Tongue (tissue), 2 donors: ENCODE data around the gene FASTKD2. TPM values are rescaled to one million over a fixed set of nuclear protein-coding genes. Genes with fewer than 3 reads are reported as not detected.
A peak's percentile ranks its signal among the peaks of the same experiment; 100 is the strongest.

Experiments used
- DNase-seq: peaks from one replicate; pipeline ENCODE4 v3.0.0-alpha.2; 2015
- total RNA-seq: library from RNA; depleted of rRNA; stranded (reverse); fragments of >200 nt; gene quantifications from one replicate; pipeline ENCODE4 v1.2.3, GENCODE V29; 2014

Gene FASTKD2
- total RNA-seq, result 51.6 TPM

- DNase-seq, result peak; percentile 97
Observed at GRCh38 chr2:206765242-206766056, at the start of gene FASTKD2, which contains the start of gene MDH1B. TSS of gene FASTKD2 (plus strand) at chr2:206765606. CDS start at chr2:206766694, 1,088 bp downstream. TSS of gene MDH1B (minus strand) at chr2:206765328. CDS start at chr2:206765271, 57 bp downstream.

DNA sequence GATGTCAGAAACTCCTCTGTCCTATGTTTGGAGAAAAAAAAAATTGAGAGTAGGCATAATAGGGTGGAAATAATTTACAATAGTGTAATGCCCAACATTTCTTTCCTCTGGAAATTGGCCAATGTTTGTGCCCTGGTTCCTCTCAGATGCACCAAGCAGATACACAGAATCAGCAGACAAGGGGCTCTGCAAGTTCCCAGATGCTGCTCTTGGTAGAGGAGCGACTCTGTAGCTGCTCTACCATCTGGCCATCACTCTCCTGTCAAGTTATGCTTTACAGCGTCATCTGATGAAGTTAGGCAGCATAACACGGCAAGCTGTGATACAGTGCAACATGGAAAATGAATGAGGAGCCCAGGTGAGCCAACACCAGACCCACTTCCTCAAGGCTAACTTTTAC lies 48.8 kb upstream of the FASTKD2 start:
- no peak for DNase-seq

- DNase-seq, result no peak
Observed at GRCh38 chr2:206718296-206718695, 47.1 kb upstream of the FASTKD2 start, which contains the start of gene DYTN. TSS of gene DYTN (minus strand) at chr2:206718396. CDS start at chr2:206718279, 117 bp downstream.

- DNase-seq, result no peak
Observed at GRCh38 chr2:206721256-206721920, 44.0 kb upstream of the FASTKD2 start.

- DNase-seq, result no peak
Observed at GRCh38 chr2:206723288-206723687, 42.1 kb upstream of the FASTKD2 start.

DNA sequence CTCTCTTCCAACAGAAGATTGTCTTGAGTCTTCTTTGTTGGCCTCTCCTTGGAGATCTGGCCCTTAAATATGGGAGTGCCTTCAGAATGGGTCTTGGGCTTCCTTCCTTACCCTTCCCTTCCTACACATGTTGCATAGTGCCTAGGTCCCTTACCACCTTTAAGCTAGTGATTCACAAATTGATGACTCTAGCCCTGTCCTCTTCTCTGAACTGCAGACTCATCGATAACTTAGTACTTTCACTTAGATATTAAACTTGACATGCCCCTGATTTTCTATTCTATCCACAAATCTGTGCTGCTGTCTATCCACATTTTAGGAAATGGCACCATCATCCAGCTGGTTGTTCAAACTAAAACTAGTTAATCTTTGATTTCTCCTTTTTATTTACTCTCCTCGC lies 38.1 kb upstream of the FASTKD2 start:
- DNase-seq, result no peak

GRCh38 chr2:206728277-206729199 lies 36.9 kb upstream of the FASTKD2 start:
- DNase-seq, result no peak

GRCh38 chr2:206733341-206733740 lies 32.1 kb upstream of the FASTKD2 start:
- DNase-seq, result no peak

- no peak for DNase-seq
Observed at GRCh38 chr2:206736935-206737334, 28.5 kb upstream of the FASTKD2 start.

DNA sequence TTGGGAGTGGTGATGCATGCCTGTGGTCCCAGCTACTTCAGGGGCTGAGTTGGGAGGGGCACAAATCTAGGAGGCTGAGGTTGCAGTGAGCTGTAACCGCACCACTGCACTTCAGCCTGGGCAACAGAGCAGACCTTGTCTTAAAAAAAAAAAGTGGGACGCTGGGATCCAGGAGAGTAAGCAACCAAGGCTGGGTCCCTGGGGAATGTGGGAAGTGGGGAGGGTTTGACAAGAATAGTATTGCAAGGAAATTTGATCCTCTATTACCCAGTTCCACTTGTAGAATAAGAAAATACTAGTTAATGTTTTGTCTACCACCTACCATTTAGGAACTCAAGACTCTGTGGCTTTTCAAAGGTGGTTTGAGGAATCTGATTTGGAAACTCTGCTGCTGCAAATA lies 26.1 kb upstream of the FASTKD2 start:
- no peak for DNase-seq

DNA sequence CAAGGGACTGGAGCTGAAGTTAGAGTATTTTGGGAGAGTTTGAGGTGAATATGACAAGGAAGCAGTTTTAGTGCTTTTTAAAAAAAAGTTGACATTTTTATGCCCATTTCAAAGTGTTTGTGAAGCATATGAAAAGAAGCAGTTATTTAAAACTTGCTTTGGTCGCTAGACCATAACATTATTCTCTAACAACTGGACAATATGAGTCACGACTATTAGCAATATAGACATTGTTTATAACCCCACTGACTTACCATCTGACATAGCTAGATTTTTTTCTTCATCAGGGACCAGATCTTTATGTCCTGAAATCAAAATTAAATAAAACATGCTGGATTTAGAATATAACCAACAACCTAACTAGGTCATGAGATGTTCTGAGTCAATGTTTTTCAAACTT lies 24.6 kb upstream of the FASTKD2 start:
- DNase-seq, result no peak

DNA sequence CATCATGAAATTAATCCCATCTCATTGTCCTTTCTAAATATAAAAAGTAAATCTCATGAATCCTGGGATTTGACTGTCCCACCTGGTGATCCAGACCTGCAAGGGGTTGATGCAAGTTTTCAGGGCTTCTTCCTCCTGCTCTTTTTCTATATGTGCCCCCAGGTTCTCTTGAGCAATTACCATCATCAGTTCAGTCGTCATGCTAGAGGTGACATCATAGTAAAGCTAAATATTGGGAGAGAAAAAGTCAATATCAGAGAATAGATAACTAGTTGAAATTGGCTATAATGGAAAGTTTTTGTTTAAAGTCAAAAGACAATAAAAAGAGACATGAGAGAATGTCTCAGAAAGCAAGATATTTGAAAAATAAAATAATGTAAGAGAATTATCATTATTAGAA lies 8.6 kb upstream of the FASTKD2 start:
- DNase-seq, result no peak

DNA sequence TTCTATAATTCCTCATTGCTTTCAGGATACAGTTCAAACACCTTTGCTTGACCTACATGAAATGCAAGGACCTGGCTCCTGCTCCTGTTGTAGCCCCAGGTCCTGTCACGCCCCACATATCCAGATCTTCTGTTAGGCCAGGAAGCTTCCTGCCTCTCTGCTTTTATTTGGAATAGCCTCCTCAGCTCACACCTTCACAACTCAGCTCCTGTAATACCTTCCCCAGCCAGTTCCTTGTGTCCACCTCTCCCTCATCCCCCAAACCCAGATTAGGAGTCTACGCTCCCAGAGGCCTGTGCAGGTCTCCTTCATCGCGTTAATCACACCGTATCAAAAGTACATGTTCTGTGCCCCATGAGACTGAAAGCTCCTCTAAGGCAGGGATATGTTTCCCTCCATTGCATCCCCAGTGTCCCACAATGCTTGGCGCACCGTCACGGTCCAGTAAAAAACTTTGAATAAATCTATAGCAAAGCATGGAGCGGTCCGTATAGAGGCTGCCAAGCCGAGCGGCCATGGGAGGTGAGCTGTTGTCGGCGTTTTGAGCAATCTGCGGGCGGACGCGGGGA lies 649 bp upstream of the FASTKD2 start:
- no peak for DNase-seq

GRCh38 chr2:206766057-206766930 lies 888 bp downstream of the FASTKD2 start:
- no peak for DNase-seq

DNA sequence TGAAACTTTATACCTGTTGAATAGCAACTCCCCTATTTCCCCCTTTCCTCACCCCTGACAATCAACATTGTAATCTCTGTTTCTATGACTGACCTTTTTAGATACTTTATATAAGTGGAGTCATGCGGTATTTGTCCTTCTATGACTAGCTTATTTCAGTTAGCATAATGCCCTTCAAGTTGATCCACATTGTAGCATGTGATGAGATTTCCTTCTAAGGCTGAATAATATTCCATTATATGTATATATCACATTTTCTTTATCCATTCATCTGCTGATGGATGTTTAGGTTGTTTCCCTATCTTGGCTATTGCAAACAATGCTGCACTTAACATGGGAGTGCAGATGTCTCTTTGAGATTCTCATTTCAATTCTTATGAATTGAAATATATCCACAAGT lies 9.5 kb downstream of the FASTKD2 start:
- no peak for DNase-seq

DNA sequence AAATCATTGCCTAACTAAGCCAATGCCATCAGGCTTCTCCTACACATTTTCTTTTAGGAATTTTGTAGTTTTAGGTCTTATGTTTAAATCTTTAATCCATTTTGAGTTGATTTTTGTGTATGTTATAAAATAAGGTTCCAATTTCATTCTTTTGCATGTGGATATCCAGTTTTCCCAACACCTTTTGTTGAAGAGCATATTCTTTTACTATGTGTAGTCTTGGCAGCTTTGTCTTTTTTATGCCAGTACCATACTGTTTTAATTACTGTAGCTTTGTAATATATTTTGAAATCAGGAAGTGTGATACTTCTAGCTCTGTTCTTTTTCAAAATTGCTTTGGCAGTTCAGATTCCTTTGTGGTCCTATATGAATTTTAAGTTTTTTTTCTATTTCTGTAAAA lies 11.0 kb downstream of the FASTKD2 start:
- DNase-seq, result no peak

GRCh38 chr2:206780671-206781070 lies 15.3 kb downstream of the FASTKD2 start:
- DNase-seq, result no peak

DNA sequence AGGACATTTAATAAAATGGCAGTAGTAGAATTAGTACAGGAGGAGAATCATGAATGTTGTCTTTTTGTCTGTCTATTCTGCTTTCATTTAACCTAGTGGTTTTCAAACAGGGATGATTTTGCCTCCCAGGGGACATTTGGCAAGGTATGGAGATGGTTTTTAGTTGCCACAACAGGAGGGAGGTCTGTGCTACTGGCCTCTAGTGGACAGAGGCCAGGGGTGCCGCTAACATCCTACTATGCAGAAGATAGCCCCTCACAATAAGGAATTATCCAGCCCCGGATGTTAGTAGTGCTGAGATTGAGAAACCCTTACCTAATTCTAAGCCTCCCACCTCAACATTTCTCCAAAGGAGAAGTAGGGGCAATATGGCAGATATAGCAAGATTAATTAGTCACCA lies 18.3 kb downstream of the FASTKD2 start:
- no peak for DNase-seq

- no peak for DNase-seq
Observed at GRCh38 chr2:206784559-206785353, 19.4 kb downstream of the FASTKD2 start.

DNA sequence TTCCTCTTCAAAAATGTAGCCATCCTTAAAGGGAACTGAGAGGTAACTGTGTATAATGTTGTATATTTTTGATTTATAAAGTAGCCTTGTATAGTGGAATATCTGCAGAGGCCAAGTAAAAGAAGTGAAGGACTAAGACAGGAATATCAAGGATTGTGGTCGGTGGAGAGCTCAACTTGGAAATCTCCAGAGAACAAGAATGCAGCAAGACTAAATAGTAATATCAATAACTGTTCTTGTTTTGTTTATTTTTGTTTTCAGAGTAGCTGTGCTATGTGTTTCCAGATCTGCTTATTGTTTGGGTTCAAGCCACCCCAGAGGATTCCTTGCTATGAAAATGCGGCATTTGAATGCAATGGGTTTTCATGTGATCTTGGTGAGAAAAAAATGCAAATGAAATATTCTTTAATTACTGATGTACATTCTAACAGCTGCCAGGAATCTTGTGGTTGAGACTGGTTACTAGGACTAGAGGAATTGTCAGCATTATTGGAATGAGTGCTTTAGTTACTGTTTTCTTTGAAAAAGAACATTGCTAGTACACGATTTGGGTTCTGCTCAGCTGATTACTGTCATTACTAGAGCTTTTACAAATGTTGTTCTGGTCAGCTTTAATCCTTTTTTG lies 25.0 kb downstream of the FASTKD2 start:
- DNase-seq, result no peak
